ENCODE results near the gene DLX2.

DNA sequence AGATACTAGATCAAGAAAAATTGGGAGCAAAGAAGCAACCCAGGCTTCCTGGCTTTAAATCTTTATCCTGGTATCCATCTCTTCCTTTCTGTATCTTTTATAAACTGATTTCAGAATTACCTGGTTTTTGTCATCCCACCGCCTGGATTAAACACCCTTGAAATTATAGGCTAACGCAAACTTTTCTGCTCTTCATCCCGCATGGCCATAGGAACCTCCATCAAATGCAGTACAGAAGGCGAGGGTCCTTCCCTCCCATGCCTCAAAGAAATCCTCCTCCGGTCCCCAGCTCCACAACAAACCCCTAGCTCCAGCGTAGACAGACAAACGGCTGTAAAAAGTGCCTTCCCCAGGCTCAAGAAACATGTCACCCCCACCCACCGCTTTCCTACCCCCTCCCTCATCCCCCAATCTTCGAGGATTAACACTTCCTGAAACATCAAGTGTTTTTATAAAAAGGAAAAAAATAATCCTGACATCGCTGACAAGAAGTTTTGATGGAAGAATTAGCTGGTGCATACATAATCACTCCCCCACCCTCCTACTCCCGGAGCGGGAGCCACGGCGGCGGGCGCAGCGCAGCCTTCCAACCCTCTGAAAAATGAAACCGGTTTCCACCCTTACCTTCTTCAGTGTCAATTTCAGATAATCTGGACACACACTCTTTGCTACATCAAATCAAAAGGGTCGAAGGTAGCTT, 9.8 kb downstream of the DLX2 start:
- TF ChIP-seq SMC3 (IDR thresholded peaks at IDR 0.05), result no peak
- TF ChIP-seq, protein P1, sequence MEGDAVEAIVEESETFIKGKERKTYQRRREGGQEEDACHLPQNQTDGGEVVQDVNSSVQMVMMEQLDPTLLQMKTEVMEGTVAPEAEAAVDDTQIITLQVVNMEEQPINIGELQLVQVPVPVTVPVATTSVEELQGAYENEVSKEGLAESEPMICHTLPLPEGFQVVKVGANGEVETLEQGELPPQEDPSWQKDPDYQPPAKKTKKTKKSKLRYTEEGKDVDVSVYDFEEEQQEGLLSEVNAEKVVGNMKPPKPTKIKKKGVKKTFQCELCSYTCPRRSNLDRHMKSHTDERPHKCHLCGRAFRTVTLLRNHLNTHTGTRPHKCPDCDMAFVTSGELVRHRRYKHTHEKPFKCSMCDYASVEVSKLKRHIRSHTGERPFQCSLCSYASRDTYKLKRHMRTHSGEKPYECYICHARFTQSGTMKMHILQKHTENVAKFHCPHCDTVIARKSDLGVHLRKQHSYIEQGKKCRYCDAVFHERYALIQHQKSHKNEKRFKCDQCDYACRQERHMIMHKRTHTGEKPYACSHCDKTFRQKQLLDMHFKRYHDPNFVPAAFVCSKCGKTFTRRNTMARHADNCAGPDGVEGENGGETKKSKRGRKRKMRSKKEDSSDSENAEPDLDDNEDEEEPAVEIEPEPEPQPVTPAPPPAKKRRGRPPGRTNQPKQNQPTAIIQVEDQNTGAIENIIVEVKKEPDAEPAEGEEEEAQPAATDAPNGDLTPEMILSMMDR (IDR thresholded peaks at IDR 0.05), result no peak
- no peak for TF ChIP-seq JUN (IDR thresholded peaks at IDR 0.05)
- TF ChIP-seq, protein P2, sequence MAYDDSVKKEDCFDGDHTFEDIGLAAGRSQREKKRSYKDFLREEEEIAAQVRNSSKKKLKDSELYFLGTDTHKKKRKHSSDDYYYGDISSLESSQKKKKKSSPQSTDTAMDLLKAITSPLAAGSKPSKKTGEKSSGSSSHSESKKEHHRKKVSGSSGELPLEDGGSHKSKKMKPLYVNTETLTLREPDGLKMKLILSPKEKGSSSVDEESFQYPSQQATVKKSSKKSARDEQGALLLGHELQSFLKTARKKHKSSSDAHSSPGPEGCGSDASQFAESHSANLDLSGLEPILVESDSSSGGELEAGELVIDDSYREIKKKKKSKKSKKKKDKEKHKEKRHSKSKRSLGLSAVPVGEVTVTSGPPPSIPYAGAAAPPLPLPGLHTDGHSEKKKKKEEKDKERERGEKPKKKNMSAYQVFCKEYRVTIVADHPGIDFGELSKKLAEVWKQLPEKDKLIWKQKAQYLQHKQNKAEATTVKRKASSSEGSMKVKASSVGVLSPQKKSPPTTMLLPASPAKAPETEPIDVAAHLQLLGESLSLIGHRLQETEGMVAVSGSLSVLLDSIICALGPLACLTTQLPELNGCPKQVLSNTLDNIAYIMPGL (CRISPR knock-in tag; IDR thresholded peaks at IDR 0.05; ENCODE audit: borderline replicate concordance), result no peak
- TF ChIP-seq POLR2A (IDR thresholded peaks at IDR 0.05; ENCODE audit: low read length), result no peak
- no peak for TF ChIP-seq HDAC2 (IDR thresholded peaks at IDR 0.05)
- no peak for TF ChIP-seq NR3C1 (IDR thresholded peaks at IDR 0.05)
- TF ChIP-seq EP300 (IDR thresholded peaks at IDR 0.05), result no peak
- TF ChIP-seq CEBPB (IDR thresholded peaks at IDR 0.05), result no peak
- TF ChIP-seq, protein P3, sequence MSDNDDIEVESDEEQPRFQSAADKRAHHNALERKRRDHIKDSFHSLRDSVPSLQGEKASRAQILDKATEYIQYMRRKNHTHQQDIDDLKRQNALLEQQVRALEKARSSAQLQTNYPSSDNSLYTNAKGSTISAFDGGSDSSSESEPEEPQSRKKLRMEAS (IDR thresholded peaks at IDR 0.05), result no peak
- TF ChIP-seq, protein P4, sequence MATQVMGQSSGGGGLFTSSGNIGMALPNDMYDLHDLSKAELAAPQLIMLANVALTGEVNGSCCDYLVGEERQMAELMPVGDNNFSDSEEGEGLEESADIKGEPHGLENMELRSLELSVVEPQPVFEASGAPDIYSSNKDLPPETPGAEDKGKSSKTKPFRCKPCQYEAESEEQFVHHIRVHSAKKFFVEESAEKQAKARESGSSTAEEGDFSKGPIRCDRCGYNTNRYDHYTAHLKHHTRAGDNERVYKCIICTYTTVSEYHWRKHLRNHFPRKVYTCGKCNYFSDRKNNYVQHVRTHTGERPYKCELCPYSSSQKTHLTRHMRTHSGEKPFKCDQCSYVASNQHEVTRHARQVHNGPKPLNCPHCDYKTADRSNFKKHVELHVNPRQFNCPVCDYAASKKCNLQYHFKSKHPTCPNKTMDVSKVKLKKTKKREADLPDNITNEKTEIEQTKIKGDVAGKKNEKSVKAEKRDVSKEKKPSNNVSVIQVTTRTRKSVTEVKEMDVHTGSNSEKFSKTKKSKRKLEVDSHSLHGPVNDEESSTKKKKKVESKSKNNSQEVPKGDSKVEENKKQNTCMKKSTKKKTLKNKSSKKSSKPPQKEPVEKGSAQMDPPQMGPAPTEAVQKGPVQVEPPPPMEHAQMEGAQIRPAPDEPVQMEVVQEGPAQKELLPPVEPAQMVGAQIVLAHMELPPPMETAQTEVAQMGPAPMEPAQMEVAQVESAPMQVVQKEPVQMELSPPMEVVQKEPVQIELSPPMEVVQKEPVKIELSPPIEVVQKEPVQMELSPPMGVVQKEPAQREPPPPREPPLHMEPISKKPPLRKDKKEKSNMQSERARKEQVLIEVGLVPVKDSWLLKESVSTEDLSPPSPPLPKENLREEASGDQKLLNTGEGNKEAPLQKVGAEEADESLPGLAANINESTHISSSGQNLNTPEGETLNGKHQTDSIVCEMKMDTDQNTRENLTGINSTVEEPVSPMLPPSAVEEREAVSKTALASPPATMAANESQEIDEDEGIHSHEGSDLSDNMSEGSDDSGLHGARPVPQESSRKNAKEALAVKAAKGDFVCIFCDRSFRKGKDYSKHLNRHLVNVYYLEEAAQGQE (IDR thresholded peaks at IDR 0.05), result no peak
- no peak for TF ChIP-seq RCOR1 (IDR thresholded peaks at IDR 0.05; ENCODE audit: low read depth, low read length)
- no peak for TF ChIP-seq CBX8 (IDR thresholded peaks at IDR 0.05)
- TF ChIP-seq, protein P5, sequence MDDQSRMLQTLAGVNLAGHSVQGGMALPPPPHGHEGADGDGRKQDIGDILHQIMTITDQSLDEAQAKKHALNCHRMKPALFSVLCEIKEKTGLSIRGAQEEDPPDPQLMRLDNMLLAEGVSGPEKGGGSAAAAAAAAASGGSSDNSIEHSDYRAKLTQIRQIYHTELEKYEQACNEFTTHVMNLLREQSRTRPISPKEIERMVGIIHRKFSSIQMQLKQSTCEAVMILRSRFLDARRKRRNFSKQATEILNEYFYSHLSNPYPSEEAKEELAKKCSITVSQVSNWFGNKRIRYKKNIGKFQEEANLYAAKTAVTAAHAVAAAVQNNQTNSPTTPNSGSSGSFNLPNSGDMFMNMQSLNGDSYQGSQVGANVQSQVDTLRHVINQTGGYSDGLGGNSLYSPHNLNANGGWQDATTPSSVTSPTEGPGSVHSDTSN (IDR thresholded peaks at IDR 0.05), result no peak

All from A549 (cell line).